HG03280 (cell line): ENCODE results near the gene CIAO1.
A peak's percentile ranks its signal among the peaks of the same experiment; 100 is the strongest.
"Not testable (repeated sequence)": the region's sequence is repeated elsewhere in the genome, so short reads cannot be mapped to it uniquely, and the experiment has no call there.

Experiments used
- ATAC-seq: cut with Tn5 transposase; IDR thresholded peaks from one replicate; pipeline ENCODE4 v1.9.1; 2021; ENCODE audit warnings: mild to moderate bottlenecking, moderate library complexity; ENCODE audit not compliant: unreplicated experiment

The CIAO1 gene

DNA sequence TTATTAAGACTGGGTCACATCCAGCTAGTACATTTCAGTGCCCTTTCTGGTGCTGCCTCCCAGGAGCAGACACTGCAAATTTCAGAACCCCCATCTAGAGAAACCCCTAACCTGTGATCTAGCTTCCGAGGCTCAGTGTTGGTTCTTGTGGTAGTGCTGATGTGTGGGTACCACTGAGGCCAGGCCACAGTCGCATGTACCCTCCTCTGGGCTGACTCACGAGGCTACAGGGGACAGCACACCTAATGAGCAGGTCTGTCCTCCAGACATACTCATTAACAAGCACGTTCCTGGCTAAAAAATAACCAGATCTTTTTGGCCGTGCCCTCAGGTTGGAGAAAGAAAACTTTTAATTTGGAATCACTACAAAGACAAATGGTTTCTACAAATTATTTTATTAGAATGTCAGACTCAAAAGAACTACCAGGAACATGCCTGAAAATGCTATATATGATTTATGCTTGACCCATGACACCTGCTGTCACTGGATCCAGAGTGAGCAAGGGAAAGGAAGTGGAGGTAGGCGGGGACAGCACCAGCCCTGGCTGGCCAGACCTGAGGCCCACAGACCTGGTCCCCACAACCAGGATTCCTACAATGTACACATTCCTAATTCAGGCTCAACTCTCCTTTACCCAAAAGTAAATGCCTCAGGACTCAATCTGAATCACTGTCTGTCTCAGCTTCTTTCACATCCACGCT lies 8.5 kb downstream of the CIAO1 start:
- ATAC-seq: no peak

DNA sequence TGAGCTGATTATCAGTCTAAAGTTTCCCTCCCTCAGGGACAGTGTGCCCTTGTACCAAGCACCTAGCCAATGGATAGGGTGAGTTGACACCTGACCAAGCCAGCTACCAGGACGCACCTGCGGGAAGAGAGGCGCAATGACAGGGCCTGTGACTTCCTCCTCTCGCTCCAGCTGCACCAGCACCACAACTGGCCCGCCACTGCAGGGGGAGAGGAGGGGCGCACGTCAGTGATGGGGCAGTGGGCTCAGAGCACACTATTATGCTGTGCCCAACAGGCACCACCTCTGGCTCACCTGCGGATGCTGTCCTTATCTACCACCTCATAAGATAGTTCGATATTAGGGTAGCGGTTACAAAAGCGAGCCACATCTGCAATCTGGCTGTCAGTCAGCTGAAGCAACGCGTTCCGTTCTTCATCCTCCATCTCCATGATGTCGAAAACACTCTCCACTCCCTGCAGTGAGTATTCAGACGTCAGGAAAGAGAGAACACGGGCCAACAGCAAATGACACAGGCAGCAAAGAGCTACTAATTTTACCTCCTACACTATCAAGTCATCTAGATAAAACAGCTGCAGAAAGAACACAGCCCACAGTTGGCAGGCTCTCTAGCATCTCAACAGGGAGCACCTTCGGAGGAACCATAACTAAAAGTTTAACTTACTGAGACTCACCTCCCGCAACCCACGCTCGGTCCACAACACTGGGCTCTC lies 10.9 kb downstream of the CIAO1 start:
- no peak for ATAC-seq

DNA sequence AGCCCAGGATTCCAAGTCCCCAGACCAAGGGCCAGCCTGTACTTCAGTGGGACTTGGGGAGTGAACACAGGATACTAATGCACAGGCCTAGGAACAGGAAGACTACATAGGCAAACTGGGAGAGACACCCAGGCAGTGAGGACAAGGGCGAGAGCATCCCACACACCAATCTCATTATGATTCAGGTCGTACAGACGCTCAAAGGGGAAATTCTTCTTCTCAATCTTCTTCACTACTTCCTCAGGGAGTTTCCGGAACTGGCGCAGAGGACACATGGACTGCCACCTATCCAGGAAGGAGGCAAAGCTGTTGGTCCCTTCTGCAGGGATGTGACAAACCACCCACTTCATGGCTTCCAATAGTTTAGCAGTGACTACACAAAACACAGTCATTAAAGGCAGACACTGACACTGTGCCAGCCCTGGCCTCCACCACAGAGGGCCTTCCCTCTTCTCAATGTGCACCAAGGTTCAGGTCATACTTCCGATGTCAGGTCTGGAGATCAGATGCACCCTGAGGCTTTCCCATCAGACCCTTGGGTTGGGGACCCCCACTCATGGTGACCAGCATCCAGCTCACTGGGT lies 21.3 kb downstream of the CIAO1 start:
- ATAC-seq: no peak

DNA sequence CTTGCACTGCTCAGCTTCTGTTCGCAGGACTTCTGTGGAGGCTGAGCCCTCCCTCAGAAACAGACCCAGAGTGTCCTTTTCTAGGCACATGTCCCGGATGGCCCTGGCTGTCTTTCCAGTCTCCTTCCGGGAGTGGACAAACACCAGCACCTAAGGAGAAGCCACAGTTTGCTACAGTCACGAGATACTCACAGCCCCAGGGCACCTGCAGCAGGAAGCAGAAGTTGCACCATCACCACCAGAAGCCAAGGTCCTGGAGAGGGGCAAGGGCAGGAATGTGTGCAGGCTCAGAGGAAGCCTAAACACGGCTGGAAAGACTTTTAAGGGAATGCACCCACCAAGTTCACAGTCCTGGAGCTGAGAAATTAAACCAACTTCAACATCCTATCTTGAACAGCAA lies 25.7 kb downstream of the CIAO1 start:
- no peak for ATAC-seq

DNA sequence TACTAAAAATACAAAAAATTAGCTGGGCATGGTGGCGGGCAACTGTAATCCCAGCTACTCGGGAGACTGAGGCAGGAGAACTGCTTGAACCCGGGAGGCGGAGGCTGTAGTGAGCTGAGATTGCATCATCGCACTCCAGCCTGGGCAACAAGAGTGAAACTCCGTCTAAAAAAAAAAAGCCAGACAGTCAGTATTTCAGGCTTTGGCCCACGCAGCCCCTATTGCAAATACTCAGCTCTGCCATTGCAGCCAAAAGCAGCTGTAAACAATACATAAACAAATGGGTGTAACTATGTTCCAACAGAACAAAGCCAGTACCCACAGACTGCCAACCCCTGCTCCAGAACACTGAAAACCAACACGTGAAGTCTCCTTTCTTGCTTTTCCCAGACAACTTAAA lies 28.2 kb downstream of the CIAO1 start:
- ATAC-seq: not testable (repeated sequence)

DNA sequence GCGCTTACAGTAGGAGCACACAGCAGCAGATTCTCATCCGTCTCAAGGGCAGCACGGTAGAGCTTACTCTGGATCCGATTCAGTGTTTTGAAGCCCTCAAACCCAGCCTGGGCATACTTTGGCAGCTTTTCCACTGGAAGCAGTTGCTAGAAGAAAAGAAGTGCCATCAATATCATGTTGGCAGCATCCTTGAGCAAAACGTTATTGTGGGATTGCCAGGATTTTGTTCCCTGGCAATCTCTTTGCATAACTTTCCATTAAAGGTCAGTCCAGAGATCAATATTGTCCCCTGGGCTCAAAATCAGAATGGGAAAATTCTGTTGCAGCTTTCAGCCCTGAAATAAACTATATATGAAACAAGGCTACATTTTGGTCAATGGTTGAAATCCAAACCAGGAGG lies 30.9 kb downstream of the CIAO1 start:
- no peak for ATAC-seq

DNA sequence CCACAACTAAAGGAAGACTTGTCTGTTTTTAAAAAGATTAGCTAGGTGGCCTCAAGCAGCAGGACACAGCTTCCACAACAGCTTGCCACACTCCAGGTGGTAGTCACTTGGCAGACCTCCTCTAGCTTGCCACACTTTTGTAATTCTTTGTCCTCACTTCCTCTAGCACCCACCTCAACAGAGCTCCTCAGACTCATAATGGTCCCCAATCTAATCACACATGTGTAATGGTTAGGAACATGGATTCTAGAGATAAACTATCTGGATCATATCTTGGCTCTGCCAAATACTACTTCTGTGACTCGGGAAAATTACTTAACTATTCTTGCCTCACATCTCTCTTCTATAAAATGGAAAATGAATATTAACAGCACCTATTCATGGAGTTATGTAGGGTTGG lies 35.8 kb downstream of the CIAO1 start:
- no peak for ATAC-seq

DNA sequence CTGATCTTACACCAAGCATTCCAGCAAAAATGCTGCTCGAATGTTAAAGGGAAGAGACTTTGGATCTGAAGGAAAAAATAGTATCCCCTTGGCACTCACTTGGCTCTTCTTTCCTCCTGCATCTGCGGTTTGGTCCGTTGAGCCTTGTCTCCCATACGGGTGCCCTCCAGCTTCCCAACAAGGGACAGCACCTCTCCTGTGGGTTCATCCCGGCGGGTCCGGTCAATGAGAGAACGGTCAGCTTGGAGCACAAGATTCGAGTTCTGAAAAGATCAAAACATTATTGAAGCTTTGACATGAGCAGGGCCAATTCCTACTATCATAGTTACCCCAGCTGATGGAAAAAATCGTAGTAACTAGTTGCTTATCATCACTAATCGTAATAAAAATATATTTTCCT lies 38.6 kb downstream of the CIAO1 start:
- no peak for ATAC-seq

DNA sequence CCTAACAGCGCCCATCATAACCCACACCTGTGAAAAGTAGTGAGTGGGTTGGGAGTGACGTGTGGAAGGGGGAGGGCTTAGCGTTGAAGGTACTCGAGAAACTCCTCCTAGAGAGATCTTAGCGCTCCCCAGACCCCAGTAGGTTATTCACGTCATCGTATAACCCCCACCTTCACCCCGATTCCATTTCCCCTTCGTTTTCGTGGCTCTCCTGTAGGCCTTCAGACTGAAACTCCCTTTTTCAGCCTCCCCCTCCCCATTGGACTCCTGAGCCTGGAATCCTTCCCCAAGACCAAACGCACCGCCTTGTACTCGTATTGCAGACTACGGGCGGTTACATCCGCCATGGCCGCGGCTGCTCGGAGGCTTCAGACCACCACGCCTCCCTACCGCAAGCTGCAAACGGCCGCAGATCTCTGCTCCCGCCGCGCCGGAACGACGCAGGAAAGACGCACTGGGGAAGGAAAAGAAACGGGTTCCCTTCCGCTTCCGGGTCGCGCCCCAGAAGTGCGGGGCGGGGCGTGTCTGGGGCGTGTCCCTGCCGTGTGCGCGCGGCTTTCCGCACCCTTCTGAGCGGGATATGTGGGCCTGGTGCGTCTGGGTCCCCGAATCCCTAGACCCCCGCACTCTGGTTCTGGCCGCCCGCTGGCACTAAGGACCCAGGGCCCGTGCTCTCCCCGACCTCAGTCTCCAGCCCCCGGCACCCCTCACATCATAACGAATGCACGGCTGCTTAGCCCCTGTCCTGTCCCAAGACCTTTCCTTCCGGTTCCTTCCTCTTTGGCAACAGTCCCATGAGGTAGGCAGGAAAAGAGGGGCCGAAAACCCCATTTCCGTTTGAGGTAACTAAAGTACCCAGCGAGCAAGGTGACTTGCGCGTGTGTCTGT lies 39.3 kb downstream of the CIAO1 start, which contains the start of gene SNRNP200:
Gene SNRNP200, minus strand, starts transcription at position 456 of the 888 bp plus-strand sequence. Its CDS starts 109 bp downstream, at position 347.
- peak; percentile 93 for ATAC-seq

DNA sequence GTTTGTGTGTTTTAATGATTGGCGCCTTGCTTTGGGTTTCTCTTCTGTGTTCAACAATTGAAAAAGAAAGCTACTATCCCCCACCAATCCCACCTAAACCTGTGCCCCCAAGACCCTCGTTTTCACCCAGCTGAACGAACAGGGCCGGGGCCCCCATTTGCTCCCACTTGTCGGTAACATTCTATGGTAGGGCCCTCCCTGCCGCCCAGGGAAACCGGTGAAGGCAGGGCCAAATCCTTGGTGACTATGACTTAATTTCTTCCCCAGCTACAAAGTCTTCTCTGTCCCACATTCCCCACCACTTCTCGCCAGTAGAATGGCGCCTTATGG lies 39.9 kb downstream of the CIAO1 start:
- no peak for ATAC-seq

DNA sequence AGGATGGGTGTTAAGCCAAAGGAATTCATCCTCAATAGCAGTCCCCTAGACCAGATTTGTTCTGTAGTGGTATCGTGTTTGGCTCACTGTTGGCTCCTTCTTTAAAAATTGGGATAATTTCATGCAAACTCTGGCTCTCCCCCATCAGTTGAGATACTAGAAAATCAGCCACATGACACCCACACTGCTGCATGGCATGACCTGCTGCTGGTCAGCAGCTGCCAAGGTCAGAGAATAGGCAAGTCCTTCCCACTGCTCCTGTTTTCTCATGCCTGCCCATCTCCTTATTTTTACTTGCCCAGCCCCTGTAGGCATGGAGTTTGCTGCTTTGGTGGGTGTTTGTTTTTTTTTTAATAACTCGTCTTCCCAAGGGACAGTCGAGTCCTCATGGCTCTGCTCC lies 40.3 kb downstream of the CIAO1 start:
- ATAC-seq: no peak

DNA sequence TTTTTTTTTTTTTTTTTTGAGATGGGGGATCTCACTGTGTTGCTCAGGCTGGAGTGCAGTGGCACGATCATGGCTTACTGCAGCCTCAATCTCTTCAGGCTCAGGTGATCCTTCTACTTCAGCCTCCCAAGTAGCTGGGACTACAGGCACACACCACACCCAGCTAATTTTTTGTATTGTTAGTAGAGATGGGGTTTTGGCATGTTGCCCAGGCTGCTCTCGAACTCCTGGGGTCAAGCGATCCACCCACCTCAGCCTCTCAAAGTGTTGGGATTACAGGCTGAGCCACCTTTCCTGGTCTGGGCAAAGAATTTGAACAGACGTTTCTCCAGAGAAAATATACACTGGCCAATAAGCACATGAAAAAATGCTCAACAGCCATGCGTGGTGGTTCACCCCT lies 42.2 kb downstream of the CIAO1 start:
- ATAC-seq: no peak

DNA sequence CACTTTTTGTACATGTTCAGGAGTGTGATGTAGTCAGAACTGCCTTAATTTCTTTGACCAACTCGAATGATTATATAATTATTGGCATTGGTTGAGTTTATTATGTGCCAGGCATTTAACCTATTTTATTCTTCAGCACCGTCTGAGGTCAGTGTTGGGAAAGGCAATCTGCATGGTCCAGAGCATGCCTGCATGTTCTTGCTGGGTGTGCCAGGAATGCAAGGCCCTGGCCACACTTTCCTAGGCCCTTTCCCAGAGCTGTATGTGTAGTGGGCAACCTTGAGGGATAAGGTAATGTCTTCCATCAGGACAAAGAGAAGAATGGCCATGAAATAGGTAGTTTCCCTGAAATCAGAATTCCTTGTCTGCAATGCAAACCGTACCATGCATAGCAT lies 49.0 kb downstream of the CIAO1 start:
- no peak for ATAC-seq

DNA sequence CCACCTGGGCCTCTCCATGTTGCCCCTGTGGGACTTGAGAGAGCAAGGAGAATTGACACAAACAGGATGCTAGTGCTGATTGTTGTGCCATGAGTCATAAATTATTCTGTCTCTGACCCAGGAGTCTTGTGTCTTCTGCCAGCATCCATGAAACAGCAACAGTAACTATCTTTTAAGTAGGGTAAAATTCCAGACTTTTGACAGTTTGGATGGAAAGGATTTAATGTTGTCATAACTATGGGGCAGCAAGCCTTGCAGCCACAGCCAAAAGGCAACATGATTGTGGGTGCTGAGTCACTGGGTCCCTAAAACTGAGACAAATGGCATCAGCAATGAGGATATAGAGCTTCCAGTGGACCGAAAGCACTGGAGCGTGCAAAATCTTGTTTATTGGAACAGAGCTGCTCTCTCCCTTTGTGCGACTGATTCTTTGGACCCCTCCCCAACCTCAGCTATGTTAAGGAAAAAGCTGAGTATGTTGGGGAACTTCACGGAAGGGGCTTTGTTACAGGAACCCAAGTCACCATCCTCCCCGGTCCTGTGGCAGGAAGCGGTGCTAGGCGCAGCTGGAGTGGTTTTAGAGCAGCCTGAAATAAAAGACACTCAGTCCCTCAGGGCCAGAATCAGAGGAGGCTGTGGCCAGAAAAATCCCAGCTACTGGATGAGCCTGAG lies 49.5 kb downstream of the CIAO1 start:
- ATAC-seq: no peak

DNA sequence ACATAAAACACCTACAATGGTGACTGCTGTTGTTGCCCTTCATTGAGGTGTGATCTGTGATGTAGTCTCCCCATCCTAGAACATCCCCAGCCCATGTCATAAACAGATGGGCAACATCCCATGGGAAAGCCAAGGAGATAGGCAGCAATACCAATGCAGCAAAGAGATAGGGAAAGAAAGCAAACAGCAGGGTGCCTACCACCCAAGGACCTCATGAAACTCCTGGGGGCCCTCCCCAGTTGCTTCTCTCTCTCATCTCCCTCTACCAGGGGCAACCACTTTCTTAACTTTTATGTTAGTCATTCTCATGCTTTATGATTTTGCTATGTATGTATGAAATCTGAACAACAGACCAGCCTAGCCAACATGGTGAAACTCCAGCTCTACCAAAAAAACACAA lies 51.0 kb downstream of the CIAO1 start:
- no peak for ATAC-seq

DNA sequence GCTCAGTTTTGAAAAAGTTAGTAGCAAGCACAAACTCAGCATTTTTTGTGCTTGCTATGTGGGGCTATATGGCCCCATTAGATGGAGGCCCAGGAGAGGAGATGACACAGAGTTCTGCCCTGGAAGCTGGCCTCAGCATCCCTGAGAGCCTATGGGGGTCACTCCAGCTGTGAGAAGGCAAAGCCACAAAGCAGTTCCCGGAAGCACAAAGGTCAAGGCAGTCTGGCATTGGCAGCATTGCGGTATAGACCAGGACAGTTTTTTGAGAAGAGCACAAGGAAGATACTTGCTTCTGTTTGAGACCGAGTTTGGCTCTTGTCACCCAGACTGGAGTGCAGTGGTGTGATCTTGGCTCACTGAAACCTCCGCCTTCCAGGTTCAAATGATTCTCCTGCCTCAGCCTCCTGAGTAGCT lies 51.6 kb downstream of the CIAO1 start:
- ATAC-seq: no peak

DNA sequence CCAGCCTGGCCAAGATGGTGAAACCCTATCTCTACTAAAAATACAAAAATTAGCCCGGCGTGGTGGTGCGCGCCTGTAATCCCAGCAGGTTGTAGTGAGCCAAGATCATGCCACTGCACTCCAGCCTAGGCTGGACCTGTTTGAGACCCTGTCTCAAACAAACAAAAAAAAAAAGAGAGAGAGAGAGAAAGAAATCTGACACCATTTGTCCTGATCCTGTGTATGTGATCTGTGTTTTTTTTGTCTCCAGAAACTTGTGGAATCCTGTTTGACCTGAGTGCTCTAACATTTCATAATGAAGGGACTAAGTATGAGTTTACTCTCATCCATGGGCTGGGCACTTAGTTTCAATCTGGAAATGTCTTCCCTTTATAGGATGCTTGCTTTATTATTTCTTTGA lies 52.7 kb downstream of the CIAO1 start:
- no peak for ATAC-seq

DNA sequence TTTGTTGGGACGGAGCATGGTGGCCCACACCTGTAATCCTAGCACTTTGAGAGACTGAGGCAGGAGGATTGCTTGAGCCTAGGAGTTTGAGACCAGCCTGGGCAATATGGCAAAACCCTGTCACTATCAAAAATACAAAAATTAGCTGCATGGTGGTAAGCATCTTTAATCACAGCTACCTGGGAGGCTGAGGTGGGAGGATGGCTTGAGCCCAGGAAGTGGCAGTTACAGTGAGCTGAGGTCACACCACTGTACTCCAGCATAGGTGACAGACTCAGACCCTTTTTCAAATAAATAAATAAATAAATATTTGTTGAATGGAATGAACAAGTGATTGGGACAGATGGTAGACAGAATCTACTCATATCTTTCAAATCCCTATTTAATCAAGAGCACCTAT lies 53.4 kb downstream of the CIAO1 start:
- no peak for ATAC-seq

DNA sequence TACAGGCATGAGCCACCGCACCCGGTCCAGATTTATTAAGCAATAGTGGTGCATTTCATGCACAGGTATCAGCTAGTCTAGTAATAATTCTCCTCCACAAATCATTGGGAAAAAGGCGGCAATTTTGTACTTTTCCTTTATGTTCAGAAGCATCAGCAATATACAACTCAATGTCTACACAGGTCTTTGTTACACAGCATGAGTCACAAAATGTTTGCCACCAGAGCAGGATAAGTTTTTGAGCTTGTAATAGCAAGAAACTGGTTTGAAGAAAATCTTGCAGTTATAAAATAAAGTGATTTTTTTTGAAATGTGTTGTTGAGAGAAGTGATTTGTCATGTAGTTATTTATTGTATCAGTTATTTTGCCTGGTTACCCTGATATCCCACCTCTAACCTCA lies 54.3 kb downstream of the CIAO1 start:
- no peak for ATAC-seq

DNA sequence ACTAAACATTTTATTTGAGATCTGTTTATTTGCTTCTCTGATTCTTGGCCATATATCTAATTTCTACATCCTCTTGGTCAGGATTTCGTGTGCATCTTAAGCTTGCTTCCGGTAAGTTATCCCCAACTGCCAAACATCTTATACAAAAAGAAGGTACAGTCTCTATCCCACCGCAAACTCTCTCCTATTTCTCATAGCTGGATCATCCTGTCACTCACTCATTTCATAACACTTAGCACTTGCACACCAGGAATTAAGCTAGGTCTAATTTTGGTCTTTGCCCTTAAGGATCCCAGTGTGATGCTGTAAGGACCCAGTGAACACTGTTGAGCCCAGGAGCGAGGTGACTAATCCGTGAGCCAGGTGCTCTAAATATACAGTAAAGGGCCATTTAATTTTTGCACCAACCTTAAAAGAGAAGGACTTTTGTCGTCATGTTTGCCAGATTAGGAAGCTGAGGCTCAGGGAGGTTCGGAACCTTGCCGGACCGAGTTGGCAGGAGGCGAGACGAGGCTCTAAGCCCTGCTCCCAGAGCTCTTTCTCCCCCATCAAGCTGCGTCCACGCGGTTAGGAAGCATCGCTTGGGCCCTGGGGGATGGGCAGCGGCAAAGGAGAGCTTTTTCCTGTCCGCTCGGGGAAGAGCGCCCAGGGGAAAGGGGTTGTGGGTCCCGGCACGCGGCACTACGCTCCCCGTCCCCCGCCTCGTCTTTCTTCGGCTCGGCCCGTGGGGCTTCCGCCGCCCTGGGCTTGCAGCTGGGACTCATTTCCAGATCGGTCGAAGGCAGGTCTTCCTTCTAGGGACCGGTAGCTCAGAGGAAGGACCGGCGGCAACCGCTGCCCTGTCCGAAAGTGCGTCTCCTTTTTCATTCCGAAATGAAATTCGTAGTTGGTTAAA lies 55.0 kb downstream of the CIAO1 start:
- ATAC-seq: peak; percentile 20
